HepG2 (cell line): ENCODE measurements around the gene KIF3A. TPM values are rescaled to one million over a fixed set of nuclear protein-coding genes. Genes with fewer than 3 reads are reported as not detected.

Source experiments
- CERS6 ChIP-seq: sonication (generic); formaldehyde crosslinking; IDR thresholded peaks from 2 replicates; pipeline ENCODE4 v1.5.0; 2020; ENCODE audit warnings: missing genetic modification reagents
- KDM4B ChIP-seq: sonication (generic); formaldehyde crosslinking; IDR thresholded peaks from 2 replicates; pipeline ENCODE4 v1.4.0; 2020; ENCODE audit warnings: missing genetic modification reagents
- MIXL1 ChIP-seq: IDR thresholded peaks from 2 replicates; pipeline ENCODE4 v1.6.1; 2016
- NONO ChIP-seq, 2 experiments: fragments of 450-650 bp in 1 of 2; sonication (generic) in 1 of 2; formaldehyde crosslinking in 1 of 2; IDR thresholded peaks in 1 of 2; conservative IDR thresholded peaks in 1 of 2; 2 replicates each; pipeline versions ENCODE4 v1.6.1 to v1.8.0; 2017 to 2022; ENCODE audit warnings: mild to moderate bottlenecking in 1 of 2, missing genetic modification reagents in 1 of 2, moderate library complexity in 1 of 2
- PLSCR1 ChIP-seq: sonication (generic); formaldehyde crosslinking; IDR thresholded peaks from 2 replicates; pipeline ENCODE4 v1.5.0; 2020; ENCODE audit warnings: missing genetic modification reagents, mild to moderate bottlenecking, borderline replicate concordance
- ZBTB43 ChIP-seq: sonication (generic); formaldehyde crosslinking; conservative IDR thresholded peaks from 2 replicates; pipeline ENCODE4 v1.4.0; 2020; ENCODE audit warnings: missing genetic modification reagents
- ZC3H13 ChIP-seq: sonication (generic); formaldehyde crosslinking; IDR thresholded peaks from 2 replicates; pipeline ENCODE4 v1.8.1; 2023; ENCODE audit warnings: mild to moderate bottlenecking, missing genetic modification reagents, moderate library complexity
- ZFYVE20 ChIP-seq: sonication (generic); formaldehyde crosslinking; IDR thresholded peaks from 2 replicates; pipeline ENCODE4 v1.8.0; 2023; ENCODE audit warnings: low read depth, mild to moderate bottlenecking, moderate library complexity, missing genetic modification reagents, borderline replicate concordance
- ZNF142 ChIP-seq: sonication (generic); formaldehyde crosslinking; IDR thresholded peaks from 2 replicates; pipeline ENCODE4 v1.4.0; 2020; ENCODE audit warnings: missing genetic modification reagents
- ZNF564 ChIP-seq: sonication (generic); formaldehyde crosslinking; IDR thresholded peaks from 2 replicates; pipeline ENCODE4 v1.8.1; 2023; ENCODE audit warnings: mild to moderate bottlenecking, missing genetic modification reagents
- polyA plus RNA-seq, 8 experiments: library from polyadenylated mRNA; depleted of rRNA in 3 of 8; stranded (reverse) in 7 of 8; unstranded in 1 of 8; fragments of >200 nt; fragmentation: Illumina TruSeq in 4 of 8; extraction: Trizol in 4 of 8; gene quantifications; 2 replicates each; pipeline versions ENCODE4 v1.2.1 to v1.2.3, GENCODE V29; 2011 to 2016; ENCODE audit warnings: low read depth in 4 of 8, missing spikeins in 1 of 8, mixed read lengths in 1 of 8; ENCODE audit not compliant: insufficient read depth in 1 of 8
- total RNA-seq, 5 experiments: library from RNA; depleted of rRNA; stranded (reverse); fragments of >200 nt; fragmentation: Illumina TruSeq; extraction: Trizol; gene quantifications; 2 replicates each; pipeline ENCODE4 v1.2.3, GENCODE V29; 2016; ENCODE audit warnings: low read depth in 1 of 5
- TF ChIP-seq, protein P1 (sequence below): sonication (generic); formaldehyde crosslinking; IDR thresholded peaks from 2 replicates; pipeline ENCODE4 v1.8.1; 2023; ENCODE audit warnings: mild to moderate bottlenecking, missing genetic modification reagents

KIF3A gene
- total and polyA plus RNA-seq, 2 of the 13 experiments (the other 11 are each of a cell fraction or from before 2014, with no cell fraction given) = 2.3 to 8.4 TPM

DNA sequence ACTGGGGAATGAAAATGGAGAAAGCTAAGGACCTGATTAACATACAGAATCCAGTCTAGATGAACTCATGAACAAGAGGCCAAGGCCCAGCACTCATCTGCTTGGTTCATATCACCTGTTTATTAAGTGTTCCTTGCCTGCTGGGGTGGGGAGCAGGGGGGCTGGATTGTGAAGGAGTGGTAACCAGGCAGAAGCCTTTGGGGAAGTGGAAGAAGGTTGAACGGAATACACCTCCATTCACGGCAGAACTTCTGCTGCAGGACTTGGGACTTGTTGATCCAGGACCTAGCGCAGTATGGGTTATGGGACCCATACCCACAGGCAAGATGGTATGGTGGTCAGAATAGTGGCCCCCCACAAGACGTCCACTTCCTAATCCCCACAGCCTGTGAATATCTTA is 48.5 kb upstream of the KIF3A start (continued):
- no peak for TF ChIP-seq ZBTB43 (CRISPR knock-in tag)
- TF ChIP-seq, protein P1, sequence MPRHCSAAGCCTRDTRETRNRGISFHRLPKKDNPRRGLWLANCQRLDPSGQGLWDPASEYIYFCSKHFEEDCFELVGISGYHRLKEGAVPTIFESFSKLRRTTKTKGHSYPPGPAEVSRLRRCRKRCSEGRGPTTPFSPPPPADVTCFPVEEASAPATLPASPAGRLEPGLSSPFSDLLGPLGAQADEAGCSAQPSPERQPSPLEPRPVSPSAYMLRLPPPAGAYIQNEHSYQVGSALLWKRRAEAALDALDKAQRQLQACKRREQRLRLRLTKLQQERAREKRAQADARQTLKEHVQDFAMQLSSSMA (CRISPR knock-in tag) = no peak
- no peak for TF ChIP-seq ZFYVE20 (CRISPR knock-in tag)
- TF ChIP-seq KDM4B (CRISPR knock-in tag) = no peak
- no peak for TF ChIP-seq ZC3H13
- no peak for TF ChIP-seq ZNF564 (CRISPR knock-in tag)
- TF ChIP-seq PLSCR1 (CRISPR knock-in tag) = no peak
- no peak for TF ChIP-seq NONO (IDR thresholded peaks at IDR 0.05)
- no peak for TF ChIP-seq NONO (CRISPR knock-in tag; conservative IDR thresholded peaks at IDR 0.05)
- TF ChIP-seq CERS6 (CRISPR knock-in tag) = no peak
- TF ChIP-seq ZNF142 (CRISPR knock-in tag) = no peak
- no peak for TF ChIP-seq MIXL1
